GM08714 (cell line): ENCODE data around the gene DDN.

ENCODE experiments used
- H3K4me3 ChIP-seq: fragments of 200-500 bp; sonication (Bioruptor generic); 2 replicates; pipeline ENCODE4 v1.5.1; 2014; ENCODE audit warnings: mild to moderate bottlenecking, low read length, inconsistent platforms
- ZNF274 ChIP-seq: IDR thresholded peaks from 2 replicates; pipeline ENCODE4 v1.6.1; 2012; ENCODE audit warnings: mild to moderate bottlenecking, low read depth, low read length

The DDN gene

DNA sequence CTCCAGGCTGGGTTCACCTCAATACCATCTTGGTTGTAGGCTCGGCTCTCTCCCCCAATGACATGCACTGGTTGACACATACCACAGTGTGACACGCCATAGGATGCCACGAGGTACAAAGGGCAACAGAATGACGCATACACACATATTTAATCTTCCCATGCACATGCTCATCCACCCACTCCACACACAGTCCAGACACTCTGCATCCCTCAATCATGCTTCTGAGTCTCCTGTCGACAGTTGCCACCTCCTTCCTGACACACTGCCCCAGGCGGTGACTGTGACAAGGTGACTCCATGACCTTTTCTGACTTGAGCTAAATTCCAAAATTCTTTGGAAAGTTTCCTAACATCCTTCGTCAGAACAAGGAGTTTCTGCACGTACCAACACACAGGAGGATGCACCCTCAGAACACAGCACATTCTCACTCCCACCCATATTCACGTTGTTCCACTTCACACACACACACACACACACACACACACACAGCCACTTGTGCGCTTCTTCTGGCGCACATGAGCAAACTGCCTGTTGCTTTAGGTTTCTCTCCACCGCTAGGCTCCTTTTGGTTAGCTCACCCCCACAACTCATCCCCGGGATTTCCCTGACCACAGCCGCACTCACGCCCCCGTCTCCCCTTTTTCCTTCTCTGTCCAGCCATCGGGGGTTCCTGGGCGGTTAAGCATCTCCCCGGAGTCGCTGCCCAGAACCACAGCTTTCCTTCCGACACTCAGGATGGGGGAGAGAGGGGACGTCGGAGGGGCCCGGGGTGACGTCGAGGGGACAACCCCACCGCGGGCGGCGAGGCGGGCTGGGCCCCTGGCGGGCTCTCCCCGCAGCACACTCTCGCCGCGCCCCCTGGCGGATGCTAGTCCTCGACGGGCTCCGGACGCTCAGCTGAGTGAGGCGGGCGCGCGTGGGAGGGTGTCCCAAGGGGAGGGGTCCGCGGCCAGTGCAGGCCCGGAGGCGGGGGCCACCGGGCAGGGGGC is 21.6 kb downstream of the DDN start:
- TF ChIP-seq ZNF274 = no peak
- H3K4me3 ChIP-seq = no peak overlapping the region

DNA sequence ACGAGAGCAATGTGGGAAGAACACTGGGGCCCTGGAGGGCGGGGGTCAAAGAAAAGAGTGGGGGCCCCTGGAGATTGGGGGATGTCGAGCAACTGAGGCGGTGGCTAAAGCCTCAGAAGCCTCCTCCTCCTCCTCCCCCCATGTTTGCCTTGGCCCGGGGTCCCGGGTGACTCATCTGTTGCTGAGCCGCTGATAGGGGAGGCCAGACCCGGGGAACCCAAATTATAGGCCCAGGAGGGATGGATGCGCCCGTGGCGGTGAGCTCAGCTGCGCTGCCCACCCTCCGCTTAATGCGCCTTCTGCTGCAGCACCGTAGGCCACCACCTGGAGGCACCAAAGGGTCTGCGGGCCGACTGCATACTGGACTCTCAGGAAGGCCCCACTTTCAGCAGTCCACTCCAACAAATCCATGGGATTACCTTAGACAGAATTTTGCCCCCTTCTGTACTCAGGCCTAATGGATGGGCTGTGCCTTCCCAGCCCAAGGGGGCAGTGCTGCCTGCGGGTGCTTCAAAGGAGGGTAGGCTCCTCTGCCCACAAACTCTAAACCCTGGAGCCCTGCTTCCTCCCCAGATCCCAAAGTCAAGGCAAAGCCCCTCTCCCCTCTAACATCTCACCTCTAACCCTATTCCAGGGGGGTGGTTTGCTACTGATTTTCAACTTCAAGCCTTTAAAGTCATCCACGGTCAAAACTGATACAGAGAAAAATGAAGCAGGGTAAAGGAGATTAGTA is 25.1 kb downstream of the DDN start:
- no peak for TF ChIP-seq ZNF274
- no peak overlapping the region for H3K4me3 ChIP-seq

DNA sequence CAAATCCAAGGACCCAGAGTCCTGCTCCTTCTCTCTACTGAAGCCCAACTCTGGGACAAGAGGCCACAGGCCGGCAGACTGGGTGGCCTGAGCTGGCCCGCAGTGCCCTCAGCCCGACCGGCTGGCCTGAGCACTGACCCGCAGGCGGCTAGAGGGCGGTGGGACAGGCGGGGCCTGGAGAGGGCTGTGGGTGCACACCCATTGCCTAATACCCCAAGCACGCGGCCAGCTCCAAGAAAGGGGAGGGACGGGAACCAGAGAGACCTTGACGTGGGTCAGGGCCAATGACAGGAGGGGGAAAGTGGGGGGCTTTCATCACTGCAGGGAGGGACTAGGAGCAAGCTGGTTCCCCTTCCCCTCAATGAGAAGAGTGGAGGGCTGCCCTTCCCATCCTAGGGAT is 25.6 kb downstream of the DDN start:
- TF ChIP-seq ZNF274 = no peak
- H3K4me3 ChIP-seq = no peak overlapping the region

DNA sequence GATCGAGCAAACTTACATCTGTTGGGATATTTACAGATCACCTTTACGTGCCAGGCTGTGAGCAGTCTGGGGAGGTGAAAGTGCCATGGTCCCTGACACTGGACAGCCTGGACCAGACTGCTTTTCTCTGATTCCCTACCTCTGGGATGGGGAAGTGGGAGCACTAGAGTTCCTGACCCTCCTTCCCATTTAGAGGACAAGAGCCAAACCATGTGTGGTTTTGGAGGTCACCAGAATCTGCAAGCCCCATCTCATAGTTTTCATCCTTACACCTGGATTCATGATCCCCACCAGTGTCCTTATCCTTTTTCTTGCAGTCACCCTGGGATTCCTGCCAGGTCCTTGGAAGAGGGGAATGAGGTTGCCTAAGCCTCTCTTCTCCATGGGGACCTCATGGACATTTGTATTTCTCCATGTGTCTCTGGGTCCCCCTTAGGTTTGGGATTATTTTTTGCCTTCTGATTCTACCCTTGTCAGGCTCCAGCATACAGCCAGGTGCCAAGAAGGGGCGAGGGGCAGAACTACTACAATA is 26.2 kb downstream of the DDN start:
- H3K4me3 ChIP-seq = no peak overlapping the region
- no peak for TF ChIP-seq ZNF274

DNA sequence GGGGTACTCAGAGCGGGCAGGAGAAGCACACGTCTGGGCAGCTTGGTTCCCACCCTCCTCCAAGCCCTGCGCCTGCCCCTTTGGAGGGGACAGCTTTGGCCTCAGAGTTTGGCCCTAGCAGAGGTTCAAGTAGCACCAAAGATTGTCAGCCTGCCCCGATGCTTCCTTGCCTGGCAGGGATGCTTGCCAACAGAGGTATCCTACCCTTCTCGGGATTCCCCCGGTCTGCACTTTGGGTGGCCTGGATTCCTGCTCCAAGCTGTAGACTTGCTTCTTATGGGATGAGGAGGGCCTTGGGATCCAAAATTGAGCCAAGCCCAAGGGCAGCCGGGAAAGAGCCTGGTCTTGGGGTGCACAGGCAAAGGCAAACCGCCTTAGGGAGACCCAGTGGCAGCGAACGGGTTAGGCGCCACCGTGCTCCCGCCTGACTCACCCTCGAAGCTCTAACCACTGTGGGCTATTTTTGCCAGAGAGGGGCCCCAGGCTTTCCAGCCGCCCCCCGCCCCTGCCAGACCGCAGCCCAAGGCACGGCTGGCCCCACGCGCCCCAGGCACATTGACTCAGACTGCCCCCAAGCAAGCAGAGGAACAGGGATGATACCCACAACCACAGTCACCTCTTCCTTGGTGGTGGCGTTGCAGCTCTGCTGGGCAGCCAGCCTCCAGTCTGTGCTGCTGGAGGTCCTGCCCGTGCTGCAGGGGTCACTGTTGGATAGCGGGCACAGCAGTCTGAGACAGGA is 26.8 kb downstream of the DDN start:
- no peak overlapping the region for H3K4me3 ChIP-seq

DNA sequence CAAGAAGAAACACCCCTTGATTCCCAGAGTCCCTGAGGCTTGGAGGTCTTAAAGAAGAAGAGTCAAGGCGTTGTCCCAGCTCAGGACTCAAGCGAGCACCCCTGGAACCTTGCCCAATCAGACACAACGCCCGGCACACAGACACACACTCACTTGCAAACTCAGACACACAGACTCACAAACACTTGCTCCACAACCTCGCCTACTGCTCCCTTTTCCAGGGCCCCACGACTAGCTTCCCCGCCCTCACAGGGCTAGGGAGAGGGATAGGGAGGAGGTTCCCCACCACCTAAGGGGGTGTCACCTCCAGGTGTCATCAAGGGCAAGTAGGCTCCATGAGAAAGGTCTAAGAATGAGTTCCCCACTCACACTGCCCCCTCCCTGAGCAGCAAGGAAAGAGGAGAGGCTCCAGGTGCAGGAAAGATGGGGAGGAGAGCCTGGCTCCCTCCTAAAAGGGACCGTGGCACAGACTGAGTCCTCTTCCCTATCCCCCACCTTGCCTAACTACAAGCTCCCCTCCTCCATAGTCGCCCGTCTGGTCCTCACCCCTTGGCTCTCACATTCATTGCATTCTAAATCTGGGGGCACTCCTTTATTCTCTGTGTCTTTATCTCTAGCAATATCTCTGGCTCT is 28.4 kb downstream of the DDN start:
- TF ChIP-seq ZNF274 = no peak
- no peak overlapping the region; the same call in 1 of the 2 replicates for H3K4me3 ChIP-seq

More for the DNA sequence above, 26.8 kb downstream of the DDN start:
- no peak for TF ChIP-seq ZNF274

DNA sequence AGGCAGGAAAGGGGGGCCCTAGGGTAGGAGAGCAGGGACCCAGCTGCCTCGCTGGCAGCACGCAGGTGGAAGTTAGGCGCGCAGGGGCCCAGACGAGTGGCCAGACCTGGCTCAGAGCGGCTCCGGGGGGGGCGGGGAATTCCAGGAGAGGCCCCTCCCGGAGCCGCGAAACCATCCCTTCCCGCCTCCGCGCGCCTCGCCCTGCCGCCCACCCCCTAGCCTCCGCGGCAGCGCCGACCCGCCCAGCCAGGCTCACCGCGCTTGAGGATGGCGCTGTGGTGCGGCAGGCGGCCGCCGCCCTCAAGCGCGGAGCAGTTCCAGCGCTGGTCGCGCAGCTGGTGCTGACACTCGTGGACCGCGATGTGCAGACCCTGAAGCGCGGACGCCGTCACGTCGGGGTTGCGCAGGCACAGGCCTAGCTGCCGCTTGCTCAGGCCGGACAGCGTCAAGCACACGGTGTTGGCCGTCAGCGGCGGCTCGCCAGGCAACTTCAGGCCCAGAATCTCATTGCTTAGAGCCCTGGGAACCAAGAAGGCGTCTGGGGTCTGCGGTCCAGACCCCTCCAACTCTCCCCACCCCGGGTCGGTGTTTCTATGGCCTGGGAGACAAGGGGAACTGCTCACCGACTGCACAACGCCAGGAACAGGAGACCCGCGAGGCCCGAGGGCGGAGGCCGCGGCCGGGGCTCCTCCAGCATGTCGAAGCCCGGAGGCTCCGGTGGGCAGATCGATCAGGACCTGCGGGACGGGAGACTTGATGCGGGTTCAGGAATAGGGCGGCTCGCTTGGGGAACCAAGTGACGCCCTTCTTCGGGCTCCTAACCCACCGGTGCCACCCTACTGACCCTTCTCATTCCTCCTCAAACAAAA is 29.1 kb downstream of the DDN start:
- no peak for TF ChIP-seq ZNF274
- H3K4me3 ChIP-seq = no peak overlapping the region

DNA sequence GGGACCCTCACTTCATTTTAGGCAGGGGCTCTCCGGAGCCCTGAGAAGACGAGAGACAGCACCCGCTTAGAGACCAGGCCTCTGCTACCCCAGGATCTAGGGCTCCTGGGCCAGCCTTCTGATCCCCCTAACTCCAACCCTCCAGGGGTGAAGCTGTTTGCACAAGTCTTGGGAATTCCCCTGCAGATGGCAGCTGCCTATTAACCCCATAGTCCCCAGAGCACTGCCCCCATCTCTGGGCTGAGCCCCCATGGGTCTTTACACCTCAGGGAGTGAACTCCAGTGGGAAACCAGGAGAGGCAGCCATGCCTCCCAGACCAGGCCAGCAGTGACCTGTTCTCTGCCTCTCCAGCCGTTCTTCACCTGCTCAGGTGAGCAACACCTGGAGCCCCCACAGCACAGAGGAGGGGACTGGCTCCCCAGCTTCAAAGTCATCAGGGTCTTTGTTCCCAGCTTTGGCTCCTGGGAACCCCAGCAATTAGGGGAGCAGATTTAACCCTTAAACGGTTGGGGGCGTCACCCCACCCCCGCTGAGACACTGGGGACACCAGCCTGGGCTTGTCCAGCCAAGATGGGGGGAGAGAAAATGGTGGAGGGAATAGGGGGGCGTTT is 29.9 kb downstream of the DDN start:
- no peak overlapping the region for H3K4me3 ChIP-seq
- no peak for TF ChIP-seq ZNF274

DNA sequence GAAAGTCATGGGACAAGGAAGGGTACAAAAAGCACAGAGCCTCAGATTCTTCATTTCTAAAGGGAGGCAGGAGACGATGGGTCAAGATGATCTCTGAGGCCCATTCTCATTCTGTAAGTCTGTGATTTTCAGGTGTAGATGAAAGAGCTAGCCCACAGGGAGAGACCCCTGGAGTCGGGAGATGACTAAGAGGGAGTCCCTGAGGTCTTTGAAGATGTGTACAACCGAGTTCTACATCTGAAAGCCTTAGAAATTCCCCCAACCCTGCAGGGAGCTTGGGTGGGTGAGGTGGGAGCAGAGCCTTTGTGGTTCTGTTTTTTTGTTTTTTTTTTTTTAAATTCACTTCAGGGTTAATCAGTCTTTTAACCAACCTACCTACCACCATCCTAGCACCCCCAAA is 30.7 kb downstream of the DDN start:
- no peak overlapping the region for H3K4me3 ChIP-seq

DNA sequence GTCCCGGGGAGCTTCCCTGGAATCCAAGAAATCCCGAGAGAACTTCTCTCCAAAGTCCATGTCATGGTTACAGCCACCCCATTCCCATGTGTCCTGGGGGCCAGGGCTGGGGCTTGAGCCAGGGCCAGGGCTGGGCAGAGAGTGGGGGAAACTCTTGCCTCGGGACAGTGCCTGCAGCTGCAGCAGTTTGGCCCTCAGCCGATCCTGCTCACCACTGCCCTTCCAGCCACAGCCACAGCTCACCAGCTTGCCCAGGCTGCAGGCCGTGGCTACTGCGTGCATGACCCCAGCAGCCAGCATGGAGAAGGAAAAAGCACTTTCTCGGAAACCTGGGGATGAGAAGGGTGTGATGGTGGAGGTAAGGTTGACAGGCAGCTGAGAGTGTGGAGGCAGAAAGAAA is 31.2 kb downstream of the DDN start:
- TF ChIP-seq ZNF274 = no peak
- H3K4me3 ChIP-seq = no peak overlapping the region

More for the DNA sequence above, 30.7 kb downstream of the DDN start:
- no peak for TF ChIP-seq ZNF274

DNA sequence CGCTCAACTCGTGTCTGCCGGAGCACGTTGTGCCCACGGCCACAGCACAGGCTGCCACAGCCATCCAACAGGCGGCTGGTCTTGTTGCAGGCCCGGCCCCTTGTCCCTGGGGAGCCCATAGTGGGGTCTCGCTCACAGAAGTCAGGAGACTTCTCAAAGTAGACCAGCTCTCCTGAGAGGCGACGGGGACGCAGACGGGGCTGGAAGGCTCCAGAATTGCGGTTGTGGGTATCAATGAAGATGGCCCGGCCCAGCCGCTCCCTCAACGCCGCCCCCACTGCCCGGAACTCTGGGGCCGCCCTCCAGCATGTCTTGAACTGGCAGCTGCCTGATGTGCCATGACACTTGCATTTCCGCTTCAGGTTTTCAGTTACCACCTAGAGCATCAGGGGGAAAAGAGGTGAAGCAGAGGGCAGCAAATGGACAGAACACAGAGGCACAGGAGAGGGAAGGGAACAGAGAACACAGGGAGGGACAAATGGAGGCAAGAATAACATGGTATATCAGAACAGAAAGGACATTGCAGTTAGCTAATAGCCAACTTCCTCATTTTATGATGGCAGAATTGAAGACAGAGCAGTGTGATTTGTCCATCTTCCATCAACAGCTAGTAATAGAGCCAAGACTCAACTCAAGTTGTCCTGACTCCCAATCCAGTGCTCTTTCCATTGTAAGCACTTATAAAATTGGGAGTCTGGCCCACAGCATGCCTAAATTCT is 32.8 kb downstream of the DDN start:
- no peak overlapping the region for H3K4me3 ChIP-seq
- TF ChIP-seq ZNF274 = no peak
